ENCODE measurements around the gene PKD1L1.

GRCh38 chr7:47832105-47832715 lies 116.1 kb downstream of the PKD1L1 start:
- TF ChIP-seq SUZ12 (IDR thresholded peaks at IDR 0.05; ENCODE audit: extremely low read depth, insufficient read depth, insufficient read length) (no peak), ZNF274 (IDR thresholded peaks at IDR 0.05; ENCODE audit: low read depth, low read length) (no peak)

Measured in NT2/D1 (cell line).